Transverse colon (tissue), 3 donors: Measurements from ENCODE around the gene PIP4P1.

Source experiments
- CTCF ChIP-seq, 5 experiments: fragments of 200-600 bp in 3 of 5; fragments of 450-650 bp in 2 of 5; sonication (generic) in 3 of 5; IDR thresholded peaks; 1 replicate in 2 of 5; 2 replicates in 3 of 5; pipeline ENCODE4 v1.5.1; 2016 to 2017; ENCODE audit warnings: antibody characterized with exemption in 5 of 5, inconsistent platforms in 3 of 5, mild to moderate bottlenecking in 2 of 5, moderate library complexity in 1 of 5
- EP300 ChIP-seq: sonication (generic); formaldehyde crosslinking; IDR thresholded peaks from one replicate; pipeline ENCODE4 v1.6.1; 2017; ENCODE audit warnings: antibody characterized with exemption, low read depth

- TF ChIP-seq CTCF (IDR thresholded peaks at IDR 0.05) (no peak), EP300 (no peak)
Observed at GRCh38 chr14:20469242-20469889, 8.1 kb upstream of the PIP4P1 start, which contains the start of gene PNP.
